CD14-positive monocyte (primary cell): ENCODE results near the gene TGIF2. TPM values are rescaled to one million over a fixed set of nuclear protein-coding genes. Genes with fewer than 3 reads are reported as not detected.

Experiments used
- DNase-seq, 3 donors: peaks; one replicate each; pipeline ENCODE4 v3.0.0-alpha.2; 2011 to 2022
- H2AFZ ChIP-seq: 2 replicates; pipeline ENCODE4 v1.6.0; 2012; ENCODE audit warnings: mild to moderate bottlenecking, low read depth, low read length, inconsistent platforms; ENCODE audit not compliant: insufficient read depth, poor library complexity, severe bottlenecking
- H3K27ac ChIP-seq, 2 donors: 1 replicate in 1 of 2; 2 replicates in 1 of 2; pipeline ENCODE4 v1.5.1; 2012 to 2013; ENCODE audit warnings: low read length in 2 of 2, control low read depth in 1 of 2, inconsistent platforms in 1 of 2, low read depth in 1 of 2, mild to moderate bottlenecking in 1 of 2
- H3K27me3 ChIP-seq, 2 donors: one replicate each; pipeline versions ENCODE4 v1.6.0 to v1.6.1; 2011 to 2013; ENCODE audit warnings: low read length in 2 of 2; ENCODE audit not compliant: control insufficient read depth in 2 of 2, insufficient read depth in 2 of 2
- H3K36me3 ChIP-seq, 2 donors: replicated peaks in 1 of 2; 1 replicate in 1 of 2; 2 replicates in 1 of 2; pipeline versions ENCODE4 v1.5.1 to v1.6.1; 2012 to 2013; ENCODE audit warnings: low read length in 2 of 2, control low read depth in 1 of 2, inconsistent platforms in 1 of 2, mild to moderate bottlenecking in 1 of 2; ENCODE audit not compliant: insufficient read depth in 2 of 2, control insufficient read depth in 1 of 2
- H3K4me1 ChIP-seq, 2 donors: 1 replicate in 1 of 2; 2 replicates in 1 of 2; pipeline versions ENCODE4 v1.5.1 to v1.6.1; 2012 to 2013; ENCODE audit warnings: low read length in 2 of 2, control low read depth in 1 of 2, inconsistent platforms in 1 of 2, mild to moderate bottlenecking in 1 of 2, moderate library complexity in 1 of 2; ENCODE audit not compliant: insufficient read depth in 2 of 2, control insufficient read depth in 1 of 2
- H3K4me2 ChIP-seq: replicated peaks from 2 replicates; pipeline ENCODE3; 2012; ENCODE audit warnings: low read length, moderate library complexity, mild to moderate bottlenecking; ENCODE audit not compliant: poor library complexity, severe bottlenecking; ENCODE audit errors: extremely low read depth
- H3K4me3 ChIP-seq, 3 experiments: fragments of 200-600 bp in 1 of 3; sonication (generic) in 1 of 3; replicated peaks in 1 of 3; 1 replicate in 2 of 3; 2 replicates in 1 of 3; pipeline ENCODE4 v1.5.1; 2011 to 2013; ENCODE audit warnings: low read length in 3 of 3, mild to moderate bottlenecking in 3 of 3, control low read depth in 2 of 3, low read depth in 2 of 3, inconsistent platforms in 1 of 3, moderate library complexity in 1 of 3
- H3K79me2 ChIP-seq: 2 replicates; pipeline ENCODE4 v1.6.0; 2012; ENCODE audit warnings: mild to moderate bottlenecking, control low read depth, inconsistent platforms, low read length, moderate library complexity; ENCODE audit not compliant: insufficient read depth
- H3K9ac ChIP-seq: 2 replicates; pipeline ENCODE4 v1.6.0; 2017; ENCODE audit warnings: low read length, mild to moderate bottlenecking; ENCODE audit not compliant: insufficient read depth, poor library complexity, severe bottlenecking
- H3K9me3 ChIP-seq, 2 donors: replicated peaks in 1 of 2; 1 replicate in 1 of 2; 2 replicates in 1 of 2; pipeline versions ENCODE4 v1.5.1 to v1.6.1; 2012 to 2013; ENCODE audit warnings: low read length in 2 of 2, control low read depth in 1 of 2; ENCODE audit not compliant: control insufficient read depth in 1 of 2, insufficient read depth in 1 of 2
- H4K20me1 ChIP-seq: 2 replicates; pipeline ENCODE4 v1.6.0; 2012; ENCODE audit warnings: mild to moderate bottlenecking, low read length, control low read depth, moderate library complexity; ENCODE audit not compliant: insufficient read depth
- H3K27ac Mint-ChIP-seq, 7 donors: one replicate each; pipeline ENCODE4 v1.8.0; 2020; ENCODE audit warnings: mild to moderate bottlenecking in 7 of 7, mixed read lengths in 7 of 7, moderate library complexity in 6 of 7, inconsistent platforms in 2 of 7
- H3K27me3 Mint-ChIP-seq, 3 donors: one replicate each; pipeline ENCODE4 v1.8.0; 2021 to 2022; ENCODE audit warnings: low read depth in 3 of 3, mild to moderate bottlenecking in 3 of 3, mixed read lengths in 3 of 3, moderate library complexity in 3 of 3, inconsistent platforms in 1 of 3
- H3K36me3 Mint-ChIP-seq, 2 donors: one replicate each; pipeline ENCODE4 v1.8.0; 2020; ENCODE audit warnings: mixed read lengths in 2 of 2, inconsistent platforms in 1 of 2, mild to moderate bottlenecking in 1 of 2
- H3K4me1 Mint-ChIP-seq: one replicate; pipeline ENCODE4 v1.8.0; 2020; ENCODE audit warnings: mild to moderate bottlenecking, mixed read lengths
- H3K4me3 Mint-ChIP-seq, 2 donors: one replicate each; pipeline ENCODE4 v1.8.0; 2020; ENCODE audit warnings: mild to moderate bottlenecking in 2 of 2, mixed read lengths in 2 of 2, moderate library complexity in 1 of 2
- H3K9me3 Mint-ChIP-seq, 7 donors: one replicate each; pipeline ENCODE4 v1.8.0; 2020 to 2022; ENCODE audit warnings: mixed read lengths in 7 of 7, mild to moderate bottlenecking in 6 of 7, moderate library complexity in 6 of 7, inconsistent platforms in 2 of 7
- CTCF ChIP-seq: fragments of 200-600 bp; IDR thresholded peaks from one replicate; pipeline ENCODE4 v1.8.0; 2022; ENCODE audit warnings: antibody characterized with exemption, mild to moderate bottlenecking
- WGBS: methylation state at CpG from one replicate; pipeline ENCODE4 v1.1.5; 2013; ENCODE audit warnings: missing lambda C conversion rate; ENCODE audit not compliant: insufficient coverage; 5-methylcytosine and 5-hydroxymethylcytosine counted together
- intact Hi-C, 2 donors: fragments of 100-400 bp; cut with micrococcal nuclease; formaldehyde crosslinking; loops; one replicate each; pipeline versions ENCODE4 v1.15.0 to v1.15.1; 2023
- polyA plus RNA-seq, 3 donors: library from polyadenylated mRNA; depleted of rRNA in 1 of 3; unstranded in 2 of 3; stranded (reverse) in 1 of 3; fragments of 300-500 nt in 2 of 3; fragments of >200 nt in 1 of 3; fragmentation: Illumina TruSeq in 2 of 3; gene quantifications; 1 replicate in 2 of 3; 2 replicates in 1 of 3; pipeline ENCODE4 v1.2.3, GENCODE V29; 2012 to 2021

Gene TGIF2
- polyA plus RNA-seq, 3 donors: 11.0 to 15.9 (median 12.2) TPM

- intact Hi-C loops: no loop called here
- Mint-ChIP-seq H3K27ac (peak overlapping the region in 4 of 7 donors; percentile 40 to 77 (median 52)), H3K27me3 (peaks cover 0 to 3% (median 0%) of the 10 kb centered on the region in 3 donors), H3K9me3 (no peaks in the 10 kb centered on the region), H3K4me3 (peak overlapping the region; percentile 39 to 80), H3K4me1 (peaks cover 34% of the 10 kb centered on the region), H3K36me3 (peaks cover 0 to 2% of the 10 kb centered on the region in 2 donors)
- 72% methylated on average over 4 of the region's 15 CpGs for WGBS
- H3K27me3 ChIP-seq: no peaks in the 10 kb centered on the region
- peak overlapping the region; percentile 69 for H2AFZ ChIP-seq
- peak; percentile 12 to 22 (median 16) for DNase-seq
- no peaks in the 10 kb centered on the region for H3K9me3 ChIP-seq
- no peaks in the 10 kb centered on the region for H3K36me3 ChIP-seq
- TF ChIP-seq CTCF: no peak
- peaks cover 11 to 16% of the 10 kb centered on the region in 2 donors for H3K4me1 ChIP-seq
- peak overlapping the region; percentile 27 for H3K4me2 ChIP-seq
- no peaks in the 10 kb centered on the region for H4K20me1 ChIP-seq
- peak overlapping the region; percentile 10 for H3K9ac ChIP-seq
- H3K27ac ChIP-seq: no peak overlapping the region
- no peaks in the 10 kb centered on the region for H3K79me2 ChIP-seq
- H3K4me3 ChIP-seq: peak overlapping the region in 1 of 3 experiments; percentile 27
Measured at GRCh38 chr20:36629719-36630681, 56.6 kb downstream of the TGIF2 start.

- no peak overlapping the region for H3K27ac ChIP-seq
- H2AFZ ChIP-seq: no peak overlapping the region
- no peak overlapping the region for H3K4me2 ChIP-seq
- no peaks in the 10 kb centered on the region for H3K79me2 ChIP-seq
- Mint-ChIP-seq H3K27ac (no peak overlapping the region), H3K27me3 (peaks cover 0 to 3% (median 0%) of the 10 kb centered on the region in 3 donors), H3K36me3 (peaks cover 0 to 2% of the 10 kb centered on the region in 2 donors), H3K4me1 (peaks cover 34% of the 10 kb centered on the region), H3K4me3 (no peak overlapping the region), H3K9me3 (peaks cover 0 to 1% (median 0%) of the 10 kb centered on the region in 7 donors)
- no peaks in the 10 kb centered on the region for H3K9me3 ChIP-seq
- peak; percentile 8 to 65 (median 11) for DNase-seq
- intact Hi-C loops: no loop called here
- no peaks in the 10 kb centered on the region for H3K36me3 ChIP-seq
- peaks cover 11 to 16% of the 10 kb centered on the region in 2 donors for H3K4me1 ChIP-seq
- TF ChIP-seq CTCF: no peak
- no peak overlapping the region for H3K4me3 ChIP-seq
- WGBS: 65% methylated on average over 6 of the region's 6 CpGs
- H4K20me1 ChIP-seq: no peaks in the 10 kb centered on the region
- no peak overlapping the region for H3K9ac ChIP-seq
- H3K27me3 ChIP-seq: no peaks in the 10 kb centered on the region
Measured at GRCh38 chr20:36631646-36632045, 58.2 kb downstream of the TGIF2 start.
